ENCODE results near the gene PPP2R5D.
A peak's percentile ranks its signal among the peaks of the same experiment; 100 is the strongest.

PPP2R5D gene

DNA sequence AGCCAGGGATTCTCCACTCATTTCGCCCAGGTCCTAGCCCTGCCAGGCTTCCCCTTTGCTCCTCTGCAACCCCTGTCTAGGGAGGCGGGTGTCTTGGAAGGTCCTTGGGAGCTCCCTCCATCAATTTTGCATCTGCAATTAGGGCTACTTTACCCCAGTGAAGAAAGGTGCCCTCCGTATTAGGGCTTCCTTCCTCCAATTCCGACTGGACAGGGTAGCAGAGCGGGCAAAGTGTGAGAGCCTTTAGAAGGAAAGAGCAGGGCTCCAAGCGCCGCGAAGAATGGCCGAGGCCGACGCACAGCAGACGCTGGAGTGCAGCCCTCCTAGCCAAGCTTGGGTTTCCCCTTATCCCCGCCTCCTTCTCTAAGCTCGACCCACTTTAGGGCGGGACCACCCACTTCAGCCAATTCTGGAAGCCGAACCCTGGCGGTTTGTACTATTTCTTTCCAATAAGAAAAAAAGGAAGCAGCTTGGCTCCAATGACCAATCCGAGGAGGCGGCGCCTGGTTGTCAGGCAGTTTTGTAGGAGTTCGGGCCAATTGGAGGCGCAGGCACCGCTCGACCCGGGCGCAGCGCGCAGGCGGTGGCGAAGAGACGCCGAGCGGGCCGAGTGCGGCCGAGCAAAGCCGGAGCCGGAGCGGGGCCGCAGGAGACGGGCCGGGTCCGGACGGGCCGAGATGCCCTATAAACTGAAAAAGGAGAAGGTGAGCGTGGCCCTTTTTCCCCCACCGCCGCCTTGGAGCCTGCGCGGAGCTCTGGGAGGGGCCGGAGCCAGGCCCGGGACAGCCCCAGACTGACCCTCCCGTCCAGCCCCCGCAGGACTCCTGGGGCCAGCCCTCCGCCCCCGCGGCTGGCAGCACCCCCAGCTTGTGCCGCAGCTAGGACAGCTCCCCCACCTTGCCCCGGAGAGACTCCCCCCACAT lies at the start of gene PPP2R5D:
PPP2R5D (plus strand) TSS at position 570 of the 923 bp plus-strand sequence; CDS start at position 678, 108 bp downstream.
- peak within 1 kb of the TSS; percentile 80 for H3K4me3 ChIP-seq (ENCODE audit: low read depth, low read length)
- peak; percentile 98 for DNase-seq (ENCODE audit: low read depth)
- TF ChIP-seq, protein P1, sequence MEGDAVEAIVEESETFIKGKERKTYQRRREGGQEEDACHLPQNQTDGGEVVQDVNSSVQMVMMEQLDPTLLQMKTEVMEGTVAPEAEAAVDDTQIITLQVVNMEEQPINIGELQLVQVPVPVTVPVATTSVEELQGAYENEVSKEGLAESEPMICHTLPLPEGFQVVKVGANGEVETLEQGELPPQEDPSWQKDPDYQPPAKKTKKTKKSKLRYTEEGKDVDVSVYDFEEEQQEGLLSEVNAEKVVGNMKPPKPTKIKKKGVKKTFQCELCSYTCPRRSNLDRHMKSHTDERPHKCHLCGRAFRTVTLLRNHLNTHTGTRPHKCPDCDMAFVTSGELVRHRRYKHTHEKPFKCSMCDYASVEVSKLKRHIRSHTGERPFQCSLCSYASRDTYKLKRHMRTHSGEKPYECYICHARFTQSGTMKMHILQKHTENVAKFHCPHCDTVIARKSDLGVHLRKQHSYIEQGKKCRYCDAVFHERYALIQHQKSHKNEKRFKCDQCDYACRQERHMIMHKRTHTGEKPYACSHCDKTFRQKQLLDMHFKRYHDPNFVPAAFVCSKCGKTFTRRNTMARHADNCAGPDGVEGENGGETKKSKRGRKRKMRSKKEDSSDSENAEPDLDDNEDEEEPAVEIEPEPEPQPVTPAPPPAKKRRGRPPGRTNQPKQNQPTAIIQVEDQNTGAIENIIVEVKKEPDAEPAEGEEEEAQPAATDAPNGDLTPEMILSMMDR (IDR thresholded peaks at IDR 0.05; ENCODE audit: control insufficient read depth, extremely low read depth, insufficient read depth) = no peak

DNA sequence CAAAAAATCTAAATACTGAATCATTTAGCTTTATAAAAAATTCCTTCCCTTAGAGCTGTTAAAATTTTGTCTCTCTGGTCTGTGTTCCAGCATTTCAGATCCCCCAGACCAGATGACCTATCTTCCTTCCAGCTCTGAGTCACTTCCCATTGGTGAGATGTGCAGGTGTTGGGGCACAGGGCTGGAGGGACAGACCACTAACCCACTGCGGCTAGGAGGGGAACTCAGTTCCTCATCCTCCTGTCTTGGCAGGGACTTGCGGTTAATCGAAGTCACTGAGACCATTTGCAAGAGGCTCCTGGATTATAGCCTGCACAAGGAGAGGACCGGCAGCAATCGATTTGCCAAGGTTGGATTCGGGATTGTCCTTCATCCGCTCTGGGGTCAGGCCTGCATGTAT lies 49.0 kb upstream of the PPP2R5D start:
- no peak for DNase-seq (ENCODE audit: low read depth)
- no peak overlapping the region for H3K4me3 ChIP-seq (ENCODE audit: low read depth, low read length)
- TF ChIP-seq, protein P1 (IDR thresholded peaks at IDR 0.05; ENCODE audit: control insufficient read depth, extremely low read depth, insufficient read depth) = no peak

DNA sequence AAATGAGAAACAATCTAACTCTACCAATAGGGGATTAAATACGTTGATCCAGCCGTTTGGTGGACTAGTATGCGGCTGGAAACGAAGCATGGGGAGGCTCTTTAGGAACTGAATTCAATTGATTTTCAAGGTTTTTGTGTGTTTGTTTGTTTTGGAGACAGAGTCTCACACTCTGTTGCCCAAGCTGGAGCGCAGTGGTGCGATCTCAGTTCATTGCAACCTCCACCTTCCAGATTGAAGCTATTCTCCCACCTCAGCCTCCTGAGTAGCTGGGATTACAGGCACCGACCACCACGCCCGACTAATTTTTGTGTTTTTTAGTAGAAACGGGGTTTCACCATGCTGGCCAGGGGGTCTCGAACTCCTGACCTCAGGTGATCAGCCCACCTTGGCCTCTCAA lies 48.0 kb upstream of the PPP2R5D start:
- TF ChIP-seq, protein P1 (IDR thresholded peaks at IDR 0.05; ENCODE audit: control insufficient read depth, extremely low read depth, insufficient read depth) = no peak

DNA sequence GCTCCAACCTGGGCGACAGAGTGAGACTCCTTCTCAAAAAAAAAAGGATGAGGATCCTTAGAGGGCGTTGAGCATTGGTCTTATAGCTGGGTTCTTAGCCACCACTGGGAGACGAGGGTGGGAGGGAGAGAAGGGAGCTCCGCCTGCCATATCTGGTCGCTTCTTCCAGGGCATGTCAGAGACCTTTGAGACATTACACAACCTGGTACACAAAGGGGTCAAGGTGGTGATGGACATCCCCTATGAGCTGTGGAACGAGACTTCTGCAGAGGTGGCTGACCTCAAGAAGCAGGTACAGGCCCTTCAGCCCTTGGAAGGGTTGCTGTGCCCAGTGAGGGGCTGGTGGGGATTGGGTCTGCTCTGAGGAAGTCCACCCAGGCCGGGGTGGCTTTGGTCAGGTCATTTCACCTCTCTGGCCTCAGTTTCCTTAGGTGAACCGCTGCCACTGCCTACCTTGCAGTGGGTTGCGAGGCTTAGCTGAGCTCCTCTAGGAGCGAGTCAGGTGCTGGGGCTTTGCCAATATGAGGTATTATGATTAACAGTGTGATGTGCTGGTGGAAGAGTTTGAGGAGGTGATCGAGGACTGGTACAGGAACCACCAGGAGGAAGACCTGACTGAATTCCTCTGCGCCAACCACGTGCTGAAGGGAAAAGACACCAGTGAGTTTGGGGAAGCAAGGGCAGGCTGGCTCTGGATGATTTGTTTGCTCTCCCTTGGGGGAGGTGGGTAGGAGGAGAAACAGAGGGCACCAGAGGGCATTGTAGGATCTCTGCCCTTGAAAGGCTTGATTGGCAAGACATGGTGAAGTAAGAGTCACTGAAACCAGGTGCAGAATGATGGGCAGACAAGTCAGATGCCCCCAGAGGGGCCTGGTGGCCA lies 46.6 kb upstream of the PPP2R5D start:
- no peak overlapping the region for H3K4me3 ChIP-seq (ENCODE audit: low read depth, low read length)
- TF ChIP-seq, protein P1 (IDR thresholded peaks at IDR 0.05; ENCODE audit: control insufficient read depth, extremely low read depth, insufficient read depth) = no peak
- no peak for DNase-seq (ENCODE audit: low read depth)

More for the DNA sequence above, 48.0 kb upstream of the PPP2R5D start:
- H3K4me3 ChIP-seq (ENCODE audit: low read depth, low read length) = no peak overlapping the region
- no peak for DNase-seq (ENCODE audit: low read depth)

DNA sequence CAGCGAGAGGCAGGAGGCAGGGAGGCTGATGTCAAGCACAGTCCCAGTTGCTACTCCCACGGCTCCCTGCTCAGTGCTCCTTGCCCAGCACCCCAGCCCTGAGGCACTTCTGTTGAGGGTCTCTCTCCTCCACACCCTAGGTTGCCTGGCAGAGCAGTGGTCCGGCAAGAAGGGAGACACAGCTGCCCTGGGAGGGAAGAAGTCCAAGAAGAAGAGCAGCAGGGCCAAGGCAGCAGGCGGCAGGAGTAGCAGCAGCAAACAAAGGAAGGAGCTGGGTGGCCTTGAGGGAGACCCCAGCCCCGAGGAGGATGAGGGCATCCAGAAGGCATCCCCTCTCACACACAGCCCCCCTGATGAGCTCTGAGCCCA lies 46.0 kb upstream of the PPP2R5D start:
- TF ChIP-seq, protein P1 (IDR thresholded peaks at IDR 0.05; ENCODE audit: control insufficient read depth, extremely low read depth, insufficient read depth) = no peak
- DNase-seq (ENCODE audit: low read depth) = no peak

DNA sequence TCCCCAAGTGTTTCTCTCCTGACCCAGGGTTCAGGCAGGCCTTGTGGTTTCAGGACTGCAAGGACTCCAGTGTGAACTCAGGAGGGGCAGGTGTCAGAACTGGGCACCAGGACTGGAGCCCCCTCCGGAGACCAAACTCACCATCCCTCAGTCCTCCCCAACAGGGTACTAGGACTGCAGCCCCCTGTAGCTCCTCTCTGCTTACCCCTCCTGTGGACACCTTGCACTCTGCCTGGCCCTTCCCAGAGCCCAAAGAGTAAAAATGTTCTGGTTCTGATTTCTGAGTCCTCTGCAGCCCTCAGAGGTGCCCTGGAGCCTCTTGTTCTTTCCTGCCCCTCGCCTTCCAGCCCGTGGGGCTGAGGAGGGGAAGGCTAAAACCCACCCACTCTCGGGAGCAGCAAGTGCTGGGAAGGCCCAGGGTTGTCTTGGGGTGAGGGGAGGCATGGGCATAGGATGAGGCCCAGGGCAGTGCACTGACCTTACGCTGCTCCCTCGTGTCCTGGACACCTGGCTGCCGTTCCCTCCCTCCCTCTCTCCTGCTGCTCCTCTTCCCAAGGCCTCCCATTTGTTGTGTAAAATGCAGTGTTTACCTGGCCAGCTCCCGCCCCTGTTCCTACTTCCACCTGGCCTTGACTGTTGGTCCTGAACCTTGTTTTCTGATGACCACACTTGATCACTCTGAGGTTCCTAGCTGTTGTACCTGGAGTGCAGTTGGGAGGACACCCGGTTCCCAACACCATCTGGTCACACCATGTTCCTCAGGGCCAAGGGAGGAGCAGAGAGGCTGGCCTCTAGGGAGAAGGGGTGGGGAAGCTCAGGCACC lies 45.2 kb upstream of the PPP2R5D start:
- no peak for DNase-seq (ENCODE audit: low read depth)
- TF ChIP-seq, protein P1 (IDR thresholded peaks at IDR 0.05; ENCODE audit: control insufficient read depth, extremely low read depth, insufficient read depth) = no peak

More for the DNA sequence above, 46.0 kb upstream of the PPP2R5D start:
- H3K4me3 ChIP-seq (ENCODE audit: low read depth, low read length) = no peak overlapping the region

More for the DNA sequence above, 45.2 kb upstream of the PPP2R5D start:
- no peak overlapping the region for H3K4me3 ChIP-seq (ENCODE audit: low read depth, low read length)
